Fibroblast of lung (primary cell): ENCODE measurements around the gene ANKRD44.

Experiments used
- EZH2 ChIP-seq: IDR thresholded peaks from 2 replicates; pipeline ENCODE4 v1.5.1; 2012; ENCODE audit warnings: low read length, control low read depth, mild to moderate bottlenecking; ENCODE audit errors: missing control alignments
- TF ChIP-seq, protein P1 (sequence below), 2 donors: IDR thresholded peaks in 1 of 2; conservative IDR thresholded peaks in 1 of 2; 1 replicate in 1 of 2; 2 replicates in 1 of 2; pipeline ENCODE4 v1.5.1; 2011 to 2012; ENCODE audit warnings: low read length in 2 of 2, control low read depth in 1 of 2, inconsistent platforms in 1 of 2, low read depth in 1 of 2, mild to moderate bottlenecking in 1 of 2

GRCh38 chr2:197310987-197311420 lies 424 bp upstream of the ANKRD44 start:
- TF ChIP-seq, protein P1, sequence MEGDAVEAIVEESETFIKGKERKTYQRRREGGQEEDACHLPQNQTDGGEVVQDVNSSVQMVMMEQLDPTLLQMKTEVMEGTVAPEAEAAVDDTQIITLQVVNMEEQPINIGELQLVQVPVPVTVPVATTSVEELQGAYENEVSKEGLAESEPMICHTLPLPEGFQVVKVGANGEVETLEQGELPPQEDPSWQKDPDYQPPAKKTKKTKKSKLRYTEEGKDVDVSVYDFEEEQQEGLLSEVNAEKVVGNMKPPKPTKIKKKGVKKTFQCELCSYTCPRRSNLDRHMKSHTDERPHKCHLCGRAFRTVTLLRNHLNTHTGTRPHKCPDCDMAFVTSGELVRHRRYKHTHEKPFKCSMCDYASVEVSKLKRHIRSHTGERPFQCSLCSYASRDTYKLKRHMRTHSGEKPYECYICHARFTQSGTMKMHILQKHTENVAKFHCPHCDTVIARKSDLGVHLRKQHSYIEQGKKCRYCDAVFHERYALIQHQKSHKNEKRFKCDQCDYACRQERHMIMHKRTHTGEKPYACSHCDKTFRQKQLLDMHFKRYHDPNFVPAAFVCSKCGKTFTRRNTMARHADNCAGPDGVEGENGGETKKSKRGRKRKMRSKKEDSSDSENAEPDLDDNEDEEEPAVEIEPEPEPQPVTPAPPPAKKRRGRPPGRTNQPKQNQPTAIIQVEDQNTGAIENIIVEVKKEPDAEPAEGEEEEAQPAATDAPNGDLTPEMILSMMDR (conservative IDR thresholded peaks at IDR 0.05 in 1 of 2, IDR thresholded peaks at IDR 0.05 in 1 of 2; ENCODE audit: low read depth in 1 of 2, low read length in 2 of 2), result peak in 1 of 2 donors; percentile 0
- TF ChIP-seq EZH2, result no peak
